ENCODE results near the gene TMEM92. TPM values are rescaled to one million over a fixed set of nuclear protein-coding genes. Genes with fewer than 3 reads are reported as not detected.
"Not testable (repeated sequence)": the region's sequence is repeated elsewhere in the genome, so short reads cannot be mapped to it uniquely, and the experiment has no call there.

The TMEM92 gene
- total and polyA plus RNA-seq, 2 experiments from 2014 or later: 17.3 to 30.0 TPM

DNA sequence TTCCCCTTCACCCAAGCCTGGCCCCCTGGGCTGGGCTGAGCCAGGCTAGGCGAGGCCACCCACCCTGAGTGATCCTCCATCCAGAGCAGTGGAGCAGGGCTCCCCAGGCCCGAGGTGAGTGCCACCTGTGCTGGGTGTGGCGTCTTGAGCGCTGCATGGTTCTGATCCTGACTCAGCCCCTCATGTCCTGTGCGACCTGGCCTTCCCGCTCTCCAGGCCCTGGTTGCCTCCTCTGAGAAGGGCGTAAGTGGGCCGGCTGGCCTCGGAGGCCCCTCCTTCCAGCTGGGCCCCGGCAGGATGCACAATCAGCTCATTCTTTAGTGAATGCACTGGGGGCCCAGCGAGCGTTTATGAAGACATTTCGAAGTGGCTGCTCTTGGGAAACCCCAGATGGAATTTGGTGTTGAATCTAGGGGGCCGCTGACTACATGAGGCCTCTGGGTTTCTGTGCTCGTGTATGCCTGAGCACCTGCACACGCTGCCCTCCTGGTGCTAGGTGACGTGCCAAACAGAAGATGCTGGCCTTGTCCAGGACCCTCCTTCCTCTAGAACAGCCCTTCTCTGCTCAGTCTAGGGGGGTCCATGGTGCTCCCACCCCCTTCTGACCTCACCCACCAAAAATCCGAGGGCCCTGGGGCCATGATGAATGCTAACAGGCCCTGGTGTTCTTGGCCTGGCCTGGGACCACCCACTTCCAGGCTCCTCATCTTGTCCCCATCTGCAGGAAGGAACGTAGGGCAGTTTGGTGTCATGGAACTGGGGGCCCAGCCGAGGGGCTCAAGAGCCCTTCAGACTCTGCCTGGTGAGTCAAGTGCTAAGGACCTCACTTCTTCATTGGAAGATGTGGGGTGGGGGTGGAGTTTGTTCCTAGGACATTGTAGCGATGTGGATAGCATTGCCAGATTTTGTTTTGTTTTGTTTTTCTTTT lies 3.6 kb upstream of the TMEM92 start:
- Histone ChIP-seq H3K4me1 (ENCODE audit: low read depth) (peaks cover 32% of the 10 kb centered on the region), H3K9me3 (ENCODE audit: low read depth) (no peaks in the 10 kb centered on the region), H3K27ac (peak overlapping the region; percentile 63), H3K36me3 (no peaks in the 10 kb centered on the region), H3K4me3 (no peak overlapping the region), H3K27me3 (no peaks in the 10 kb centered on the region)
- peak; percentile 71 to 88 for DNase-seq (ENCODE audit: low read depth in 1 of 2, low spot score in 1 of 2)
- TF ChIP-seq, protein P1, sequence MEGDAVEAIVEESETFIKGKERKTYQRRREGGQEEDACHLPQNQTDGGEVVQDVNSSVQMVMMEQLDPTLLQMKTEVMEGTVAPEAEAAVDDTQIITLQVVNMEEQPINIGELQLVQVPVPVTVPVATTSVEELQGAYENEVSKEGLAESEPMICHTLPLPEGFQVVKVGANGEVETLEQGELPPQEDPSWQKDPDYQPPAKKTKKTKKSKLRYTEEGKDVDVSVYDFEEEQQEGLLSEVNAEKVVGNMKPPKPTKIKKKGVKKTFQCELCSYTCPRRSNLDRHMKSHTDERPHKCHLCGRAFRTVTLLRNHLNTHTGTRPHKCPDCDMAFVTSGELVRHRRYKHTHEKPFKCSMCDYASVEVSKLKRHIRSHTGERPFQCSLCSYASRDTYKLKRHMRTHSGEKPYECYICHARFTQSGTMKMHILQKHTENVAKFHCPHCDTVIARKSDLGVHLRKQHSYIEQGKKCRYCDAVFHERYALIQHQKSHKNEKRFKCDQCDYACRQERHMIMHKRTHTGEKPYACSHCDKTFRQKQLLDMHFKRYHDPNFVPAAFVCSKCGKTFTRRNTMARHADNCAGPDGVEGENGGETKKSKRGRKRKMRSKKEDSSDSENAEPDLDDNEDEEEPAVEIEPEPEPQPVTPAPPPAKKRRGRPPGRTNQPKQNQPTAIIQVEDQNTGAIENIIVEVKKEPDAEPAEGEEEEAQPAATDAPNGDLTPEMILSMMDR (IDR thresholded peaks at IDR 0.05; ENCODE audit: low read depth, low read length): no peak

GRCh38 chr17:50271363-50271750 lies 2.9 kb upstream of the TMEM92 start:
- not testable (repeated sequence) for H3K9me3 ChIP-seq (ENCODE audit: low read depth); H3K27me3 ChIP-seq; DNase-seq (ENCODE audit: low read depth in 1 of 2, low spot score in 1 of 2); H3K4me3 ChIP-seq; H3K27ac ChIP-seq; H3K36me3 ChIP-seq
- H3K4me1 ChIP-seq (ENCODE audit: low read depth): peaks cover 32% of the 10 kb centered on the region

DNA sequence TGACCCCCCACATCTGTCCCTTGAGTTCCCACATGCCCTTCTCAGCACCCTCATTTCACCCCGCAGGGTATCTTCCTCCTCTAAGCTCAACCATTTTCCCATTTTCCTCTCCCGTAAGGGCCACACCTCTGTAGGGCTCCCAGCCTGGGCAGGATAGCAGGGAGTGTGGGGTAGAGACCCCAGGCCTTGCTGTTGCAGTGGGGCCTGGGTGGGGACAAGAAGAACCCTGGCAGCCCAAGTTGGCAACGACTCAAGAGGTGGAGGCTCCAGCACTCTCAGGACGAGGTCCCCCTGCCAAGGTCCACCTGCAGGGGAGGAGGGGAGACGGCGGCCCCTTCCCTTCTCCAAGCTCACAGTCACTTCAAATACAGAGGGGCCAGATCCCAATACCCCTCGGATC lies 2.0 kb upstream of the TMEM92 start:
- Histone ChIP-seq H3K4me3 (no peak overlapping the region), H3K27ac (no peak overlapping the region), H3K36me3 (no peaks in the 10 kb centered on the region), H3K27me3 (no peaks in the 10 kb centered on the region), H3K9me3 (ENCODE audit: low read depth) (no peaks in the 10 kb centered on the region), H3K4me1 (ENCODE audit: low read depth) (peaks cover 30% of the 10 kb centered on the region)
- DNase-seq (ENCODE audit: low read depth in 1 of 2, low spot score in 1 of 2): no peak
- TF ChIP-seq, protein P1 (IDR thresholded peaks at IDR 0.05; ENCODE audit: low read depth, low read length): no peak

- no peaks in the 10 kb centered on the region for H3K36me3 ChIP-seq
- H3K4me3 ChIP-seq: peak overlapping the region; percentile 27
- DNase-seq (ENCODE audit: low read depth in 1 of 2, low spot score in 1 of 2): peak; percentile 64 to 78
- H3K27ac ChIP-seq: no peak overlapping the region
- TF ChIP-seq, protein P1 (IDR thresholded peaks at IDR 0.05; ENCODE audit: low read depth, low read length): peak; percentile 57
- peaks cover 25% of the 10 kb centered on the region for H3K4me1 ChIP-seq (ENCODE audit: low read depth)
- H3K27me3 ChIP-seq: no peaks in the 10 kb centered on the region
- H3K9me3 ChIP-seq (ENCODE audit: low read depth): no peaks in the 10 kb centered on the region
These were observed 1.3 kb upstream of the TMEM92 start for GRCh38 chr17:50272711-50273653.

GRCh38 chr17:50273654-50274040 lies 619 bp upstream of the TMEM92 start:
- peaks cover 24% of the 10 kb centered on the region for H3K4me1 ChIP-seq (ENCODE audit: low read depth)
- H3K9me3 ChIP-seq (ENCODE audit: low read depth): no peaks in the 10 kb centered on the region
- TF ChIP-seq, protein P1 (IDR thresholded peaks at IDR 0.05; ENCODE audit: low read depth, low read length): no peak
- DNase-seq (ENCODE audit: low read depth in 1 of 2, low spot score in 1 of 2): no peak
- H3K36me3 ChIP-seq: no peaks in the 10 kb centered on the region
- no peak overlapping the region for H3K27ac ChIP-seq
- H3K4me3 ChIP-seq: peak overlapping the region; percentile 27
- H3K27me3 ChIP-seq: no peaks in the 10 kb centered on the region

Measured in cardiac muscle cell (in vitro differentiated cells and primary cell).